Dedifferentiated amniotic fluid mesenchymal stem cell (primary cell): ENCODE data around the gene MIF4GD.
"Not testable (repeated sequence)": the region's sequence is repeated elsewhere in the genome, so short reads cannot be mapped to it uniquely, and the experiment has no call there.

Experiments
- DNase-seq: peaks from one replicate; pipeline ENCODE4 v3.0.0-alpha.2; 2016; ENCODE audit errors: extremely low spot score

MIF4GD gene

GRCh38 chr17:75288359-75288758 is 17.3 kb upstream of the MIF4GD start:
- no peak for DNase-seq

- no peak for DNase-seq
Measured at GRCh38 chr17:75287221-75287620, 16.2 kb upstream of the MIF4GD start.

GRCh38 chr17:75285123-75285522 is 14.1 kb upstream of the MIF4GD start:
- no peak for DNase-seq

- not testable (repeated sequence) for DNase-seq
Measured at GRCh38 chr17:75280189-75280588, 9.2 kb upstream of the MIF4GD start.

- DNase-seq: peak; percentile 84
Measured at GRCh38 chr17:75277664-75278071, 6.6 kb upstream of the MIF4GD start.

- no peak for DNase-seq
Measured at GRCh38 chr17:75273977-75274708, 3.1 kb upstream of the MIF4GD start.

- DNase-seq: no peak
Measured at GRCh38 chr17:75272848-75273184, 1.8 kb upstream of the MIF4GD start.

- no peak for DNase-seq
Measured at GRCh38 chr17:75271955-75272847, 1.2 kb upstream of the MIF4GD start.

- DNase-seq: peak; percentile 52
Measured at GRCh38 chr17:75271233-75271954, 363 bp upstream of the MIF4GD start.

- DNase-seq: peak; percentile 55
Measured at GRCh38 chr17:75270218-75270965, 639 bp downstream of the MIF4GD start.

GRCh38 chr17:75269844-75270217 is 1.2 kb downstream of the MIF4GD start:
- DNase-seq: no peak

- DNase-seq: no peak
Measured at GRCh38 chr17:75267411-75268232, 3.4 kb downstream of the MIF4GD start.

GRCh38 chr17:75267153-75267410 is 3.9 kb downstream of the MIF4GD start:
- DNase-seq: no peak

- no peak for DNase-seq
Measured at GRCh38 chr17:75266316-75267152, 4.5 kb downstream of the MIF4GD start.

- DNase-seq: no peak
Measured at GRCh38 chr17:75265614-75266315, 5.3 kb downstream of the MIF4GD start.

- DNase-seq: no peak
Measured at GRCh38 chr17:75263055-75263454, 8.0 kb downstream of the MIF4GD start.

- DNase-seq: no peak
Measured at GRCh38 chr17:75262112-75262606, 8.9 kb downstream of the MIF4GD start.

- DNase-seq: peak; percentile 93
Measured at GRCh38 chr17:75261336-75262111, 9.5 kb downstream of the MIF4GD start, which contains the start of the genes GGA3 and MRPS7. GGA3 (minus strand) TSS chr17:75261606; CDS start chr17:75261587, 19 bp downstream. MRPS7 (plus strand) TSS chr17:75261879; CDS start chr17:75261901, 22 bp downstream.
